ENCODE results near the gene TMEM213. TPM values are rescaled to one million over a fixed set of nuclear protein-coding genes. Genes with fewer than 3 reads are reported as not detected.

The TMEM213 gene
- total and polyA plus RNA-seq, 5 donors = not detected

- H3K27ac ChIP-seq (ENCODE audit: low read length) = no peak overlapping the region
- H3K4me1 ChIP-seq (ENCODE audit: control insufficient read depth, insufficient read depth, low read length) = no peaks in the 10 kb centered on the region
- no peak for DNase-seq
- intact Hi-C loops (cut with DNase I) = no loop called here
- H3K9me3 ChIP-seq (ENCODE audit: control insufficient read depth, low read length) = no peaks in the 10 kb centered on the region
- WGBS = 94% methylated on average over 11 of the region's 11 CpGs
- no peak for ATAC-seq
- no peaks in the 10 kb centered on the region for H3K27me3 ChIP-seq (ENCODE audit: control insufficient read depth, insufficient read depth)
- no peak overlapping the region for H3K4me3 ChIP-seq (ENCODE audit: low read length)
Measured at GRCh38 chr7:138822867-138823535, 25.2 kb downstream of the TMEM213 start.

GRCh38 chr7:138825049-138825721, 27.4 kb downstream of the TMEM213 start:
- H3K4me3 ChIP-seq (ENCODE audit: low read length) = no peak overlapping the region
- no peaks in the 10 kb centered on the region for H3K9me3 ChIP-seq (ENCODE audit: control insufficient read depth, low read length)
- DNase-seq = no peak
- no peaks in the 10 kb centered on the region for H3K27me3 ChIP-seq (ENCODE audit: control insufficient read depth, insufficient read depth)
- no peak for ATAC-seq
- intact Hi-C loops (cut with DNase I) = no loop called here
- no peak overlapping the region for H3K27ac ChIP-seq (ENCODE audit: low read length)
- no peaks in the 10 kb centered on the region for H3K4me1 ChIP-seq (ENCODE audit: control insufficient read depth, insufficient read depth, low read length)
- WGBS = 83% methylated on average over 11 of the region's 11 CpGs

DNA sequence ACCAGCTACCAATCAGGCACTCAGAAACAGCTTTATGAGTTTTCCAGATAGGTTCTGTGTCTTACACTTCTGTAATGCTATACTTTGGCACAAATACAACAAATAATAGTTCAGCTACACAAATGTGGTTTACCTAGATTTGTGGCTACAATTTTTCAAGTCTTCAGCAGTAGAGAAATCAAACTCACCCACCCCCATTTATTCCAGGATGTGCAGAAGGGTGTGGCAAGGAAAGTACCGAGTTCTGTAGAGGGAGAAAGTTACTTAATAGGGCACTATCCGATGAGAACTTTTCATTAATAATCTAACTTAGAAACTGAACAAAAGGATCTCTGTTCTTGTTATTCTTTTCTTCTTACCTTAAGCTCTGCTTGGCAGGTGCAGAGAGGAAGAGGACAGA, 30.5 kb downstream of the TMEM213 start:
- Histone ChIP-seq H3K9me3 (ENCODE audit: control insufficient read depth, low read length) (no peaks in the 10 kb centered on the region), H3K4me1 (ENCODE audit: control insufficient read depth, insufficient read depth, low read length) (no peaks in the 10 kb centered on the region), H3K27ac (ENCODE audit: low read length) (no peak overlapping the region), H3K27me3 (ENCODE audit: control insufficient read depth, insufficient read depth) (no peaks in the 10 kb centered on the region), H3K4me3 (ENCODE audit: low read length) (no peak overlapping the region)
- intact Hi-C loops (cut with DNase I) = no loop called here
- 76% methylated on average over 2 of the region's 2 CpGs for WGBS
- DNase-seq (no peak), ATAC-seq (no peak)

- DNase-seq (no peak), ATAC-seq (no peak)
- no peaks in the 10 kb centered on the region for H3K4me1 ChIP-seq (ENCODE audit: control insufficient read depth, insufficient read depth, low read length)
- no peak overlapping the region for H3K4me3 ChIP-seq (ENCODE audit: low read length)
- intact Hi-C loops (cut with DNase I) = no loop called here
- H3K27me3 ChIP-seq (ENCODE audit: control insufficient read depth, insufficient read depth) = no peaks in the 10 kb centered on the region
- 85% methylated on average over 11 of the region's 11 CpGs for WGBS
- no peaks in the 10 kb centered on the region for H3K9me3 ChIP-seq (ENCODE audit: control insufficient read depth, low read length)
- H3K27ac ChIP-seq (ENCODE audit: low read length) = no peak overlapping the region
Measured at GRCh38 chr7:138829335-138829734, 31.5 kb downstream of the TMEM213 start.

DNA sequence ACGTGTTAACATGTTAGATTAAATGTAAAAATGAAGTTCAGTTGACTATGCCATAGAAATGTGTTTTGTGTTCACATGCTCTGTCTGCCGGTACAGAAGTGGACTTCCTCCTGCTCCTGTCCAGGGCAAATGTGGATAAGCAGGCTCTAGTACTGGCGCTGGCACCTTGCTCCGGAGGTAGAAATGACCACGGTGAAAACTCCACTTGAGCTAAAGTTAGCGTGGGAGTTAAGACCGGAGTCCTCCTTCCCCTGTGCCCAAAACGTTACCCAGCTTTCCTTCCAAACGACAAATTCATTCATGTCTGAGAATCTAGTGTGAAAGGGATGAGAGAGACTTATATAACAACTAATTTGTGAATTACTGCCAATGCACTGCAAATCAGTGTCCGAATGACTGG, 35.2 kb downstream of the TMEM213 start:
- 89% methylated on average over 10 of the region's 10 CpGs for WGBS
- intact Hi-C loops (cut with DNase I) = no loop called here
- no peak overlapping the region for H3K27ac ChIP-seq (ENCODE audit: low read length)
- ATAC-seq (no peak), DNase-seq (no peak)
- H3K4me3 ChIP-seq (ENCODE audit: low read length) = no peak overlapping the region
- no peaks in the 10 kb centered on the region for H3K27me3 ChIP-seq (ENCODE audit: control insufficient read depth, insufficient read depth)
- H3K4me1 ChIP-seq (ENCODE audit: control insufficient read depth, insufficient read depth, low read length) = no peaks in the 10 kb centered on the region
- no peaks in the 10 kb centered on the region for H3K9me3 ChIP-seq (ENCODE audit: control insufficient read depth, low read length)

DNA sequence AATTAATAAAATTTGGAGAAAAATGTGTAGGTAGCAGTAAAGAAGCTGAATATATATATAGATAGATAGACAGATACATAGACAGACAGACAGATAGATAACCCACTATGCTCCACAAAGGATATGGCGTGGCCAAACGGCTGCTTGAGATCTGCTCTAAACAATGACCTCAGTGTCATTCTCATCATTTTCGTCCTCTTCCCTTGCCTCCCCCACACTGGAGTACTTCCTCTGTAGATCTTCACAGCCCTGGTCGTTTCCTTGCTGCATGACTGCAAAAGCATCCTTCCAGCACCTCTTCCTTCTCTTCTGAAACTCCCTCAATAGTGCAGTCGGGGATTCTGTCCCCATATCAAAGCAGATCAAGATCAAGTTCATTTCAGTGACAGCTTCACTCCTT, 35.8 kb downstream of the TMEM213 start:
- DNase-seq (no peak), ATAC-seq (no peak)
- Histone ChIP-seq H3K9me3 (ENCODE audit: control insufficient read depth, low read length) (no peaks in the 10 kb centered on the region), H3K27ac (ENCODE audit: low read length) (no peak overlapping the region), H3K27me3 (ENCODE audit: control insufficient read depth, insufficient read depth) (no peaks in the 10 kb centered on the region), H3K4me3 (ENCODE audit: low read length) (no peak overlapping the region), H3K4me1 (ENCODE audit: control insufficient read depth, insufficient read depth, low read length) (no peaks in the 10 kb centered on the region)
- intact Hi-C loops (cut with DNase I) = no loop called here
- WGBS = 41% methylated on average over 5 of the region's 5 CpGs

DNA sequence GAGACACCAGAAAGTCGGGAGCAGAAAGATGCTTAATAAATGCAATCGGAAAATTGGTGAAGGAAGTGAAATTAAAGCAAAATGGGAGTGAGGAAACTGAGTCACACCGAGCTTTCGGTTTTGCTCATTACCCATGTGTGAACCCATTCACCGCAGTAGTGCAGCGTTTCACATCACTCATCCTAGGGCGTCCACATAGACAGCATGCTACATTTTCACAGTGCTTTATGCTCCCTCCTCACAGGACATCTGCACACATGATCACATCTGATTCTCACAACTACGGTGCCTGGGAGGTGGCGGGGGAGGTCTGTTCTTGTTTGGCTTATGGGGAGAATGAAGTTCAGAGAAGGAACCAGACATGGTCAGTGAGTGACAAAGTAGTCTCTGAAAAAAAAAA, 36.8 kb downstream of the TMEM213 start:
- Histone ChIP-seq H3K27ac (ENCODE audit: low read length) (no peak overlapping the region), H3K4me3 (ENCODE audit: low read length) (no peak overlapping the region), H3K9me3 (ENCODE audit: control insufficient read depth, low read length) (no peaks in the 10 kb centered on the region), H3K4me1 (ENCODE audit: control insufficient read depth, insufficient read depth, low read length) (no peaks in the 10 kb centered on the region), H3K27me3 (ENCODE audit: control insufficient read depth, insufficient read depth) (no peaks in the 10 kb centered on the region)
- 95% methylated on average over 9 of the region's 9 CpGs for WGBS
- intact Hi-C loops (cut with DNase I) = no loop called here
- ATAC-seq = no peak
- no peak for DNase-seq

- WGBS = 93% methylated on average over 11 of the region's 11 CpGs
- H3K9me3 ChIP-seq (ENCODE audit: control insufficient read depth, low read length) = no peaks in the 10 kb centered on the region
- intact Hi-C loops (cut with DNase I) = no loop called here
- H3K27me3 ChIP-seq (ENCODE audit: control insufficient read depth, insufficient read depth) = no peaks in the 10 kb centered on the region
- H3K27ac ChIP-seq (ENCODE audit: low read length) = no peak overlapping the region
- ATAC-seq (no peak), DNase-seq (no peak)
- no peaks in the 10 kb centered on the region for H3K4me1 ChIP-seq (ENCODE audit: control insufficient read depth, insufficient read depth, low read length)
- no peak overlapping the region for H3K4me3 ChIP-seq (ENCODE audit: low read length)
Measured at GRCh38 chr7:138835087-138835486, 37.3 kb downstream of the TMEM213 start.

DNA sequence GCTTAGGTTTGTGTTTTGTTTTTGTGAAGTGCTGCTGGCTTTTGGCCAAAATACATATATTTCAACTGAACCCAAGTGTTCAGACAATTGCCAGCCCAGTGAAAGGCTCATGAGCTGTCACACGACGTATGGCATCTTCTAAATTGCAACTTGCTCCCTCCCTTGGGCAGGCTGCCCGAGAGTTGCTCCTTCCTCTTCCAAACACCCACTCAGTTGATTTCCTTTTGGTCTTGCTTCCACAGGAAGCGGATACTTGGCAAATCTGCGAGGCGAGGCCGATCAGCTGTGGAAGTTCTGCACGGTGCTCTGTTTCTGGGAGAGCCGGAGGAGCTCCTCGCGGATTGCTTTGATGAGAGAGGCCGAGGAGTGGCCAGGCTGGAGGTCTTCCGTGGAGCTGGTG, 39.8 kb downstream of the TMEM213 start:
- DNase-seq = peak; percentile 54 to 81 (median 81)
- ATAC-seq = peak; percentile 55 to 85
- H3K4me1 ChIP-seq (ENCODE audit: control insufficient read depth, insufficient read depth, low read length) = no peaks in the 10 kb centered on the region
- intact Hi-C loops (cut with DNase I) = no loop called here
- no peaks in the 10 kb centered on the region for H3K27me3 ChIP-seq (ENCODE audit: control insufficient read depth, insufficient read depth)
- H3K9me3 ChIP-seq (ENCODE audit: control insufficient read depth, low read length) = no peaks in the 10 kb centered on the region
- no peak overlapping the region for H3K4me3 ChIP-seq (ENCODE audit: low read length)
- 42% methylated on average over 13 of the region's 13 CpGs for WGBS
- no peak overlapping the region for H3K27ac ChIP-seq (ENCODE audit: low read length)

DNA sequence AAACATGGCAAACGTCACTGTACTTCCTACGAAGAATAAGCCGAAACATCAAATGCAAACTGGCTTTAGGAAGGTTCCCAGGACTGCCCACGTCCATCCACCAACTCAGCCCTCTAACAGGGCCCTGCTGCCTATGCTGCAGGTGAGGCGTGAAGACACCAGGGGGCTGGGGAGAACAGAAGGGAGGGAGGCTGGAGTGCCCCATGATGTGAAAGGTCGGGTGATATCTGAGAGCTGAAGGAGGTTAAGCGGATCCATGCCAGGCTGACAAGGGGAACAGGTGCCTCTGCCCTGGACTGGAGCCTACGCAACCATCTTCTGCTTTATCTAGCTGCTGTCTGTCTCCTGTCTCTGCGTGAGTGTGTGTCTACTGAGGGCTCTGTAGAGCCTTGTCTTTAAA, 40.4 kb downstream of the TMEM213 start:
- peak in 1 of 2 donors; percentile 43 for ATAC-seq
- intact Hi-C loops (cut with DNase I) = no loop called here
- Histone ChIP-seq H3K4me3 (ENCODE audit: low read length) (no peak overlapping the region), H3K27me3 (ENCODE audit: control insufficient read depth, insufficient read depth) (no peaks in the 10 kb centered on the region), H3K27ac (ENCODE audit: low read length) (no peak overlapping the region), H3K4me1 (ENCODE audit: control insufficient read depth, insufficient read depth, low read length) (no peaks in the 10 kb centered on the region), H3K9me3 (ENCODE audit: control insufficient read depth, low read length) (no peaks in the 10 kb centered on the region)
- DNase-seq = no peak
- WGBS = 64% methylated on average over 9 of the region's 9 CpGs

- no peaks in the 10 kb centered on the region for H3K4me1 ChIP-seq (ENCODE audit: control insufficient read depth, insufficient read depth, low read length)
- 91% methylated on average over 12 of the region's 12 CpGs for WGBS
- no peaks in the 10 kb centered on the region for H3K27me3 ChIP-seq (ENCODE audit: control insufficient read depth, insufficient read depth)
- H3K27ac ChIP-seq (ENCODE audit: low read length) = no peak overlapping the region
- no peaks in the 10 kb centered on the region for H3K9me3 ChIP-seq (ENCODE audit: control insufficient read depth, low read length)
- DNase-seq (no peak), ATAC-seq (no peak)
- H3K4me3 ChIP-seq (ENCODE audit: low read length) = no peak overlapping the region
- intact Hi-C loops (cut with DNase I) = no loop called here
Measured at GRCh38 chr7:138842111-138842510, 44.3 kb downstream of the TMEM213 start.
